GM10266 (cell line): ENCODE results near the gene WWOX.

Experiments
- DNase-seq: peaks from one replicate; pipeline ENCODE4 v3.0.0; 2012; ENCODE audit errors: extremely low spot score
- TF ChIP-seq, protein P1 (sequence below): IDR thresholded peaks from 2 replicates; pipeline ENCODE4 v1.5.1; 2012; ENCODE audit warnings: mild to moderate bottlenecking, low read depth; ENCODE audit not compliant: control insufficient read depth, insufficient read depth; ENCODE audit errors: missing control alignments

Gene WWOX

DNA sequence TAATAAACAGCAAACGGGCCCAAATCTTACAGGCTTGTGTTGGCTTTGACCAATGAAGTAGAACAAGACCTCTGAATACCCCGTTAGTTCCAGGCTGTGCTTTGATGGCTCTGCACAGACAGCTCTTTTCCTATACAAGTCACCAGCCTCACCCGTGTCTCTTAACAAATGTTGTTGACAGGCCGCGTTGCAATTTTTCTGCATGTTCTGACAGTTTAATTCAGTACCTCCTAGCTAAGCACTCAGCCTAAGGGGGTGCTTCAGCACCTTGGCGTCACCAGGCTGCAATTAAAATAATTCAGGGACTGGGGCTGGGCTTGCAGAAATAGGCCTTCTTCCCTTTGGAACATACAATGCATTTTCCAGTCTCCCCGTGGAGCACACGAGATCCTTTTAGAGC, 1001.0 kb downstream of the WWOX start:
- DNase-seq: no peak
- TF ChIP-seq, protein P1, sequence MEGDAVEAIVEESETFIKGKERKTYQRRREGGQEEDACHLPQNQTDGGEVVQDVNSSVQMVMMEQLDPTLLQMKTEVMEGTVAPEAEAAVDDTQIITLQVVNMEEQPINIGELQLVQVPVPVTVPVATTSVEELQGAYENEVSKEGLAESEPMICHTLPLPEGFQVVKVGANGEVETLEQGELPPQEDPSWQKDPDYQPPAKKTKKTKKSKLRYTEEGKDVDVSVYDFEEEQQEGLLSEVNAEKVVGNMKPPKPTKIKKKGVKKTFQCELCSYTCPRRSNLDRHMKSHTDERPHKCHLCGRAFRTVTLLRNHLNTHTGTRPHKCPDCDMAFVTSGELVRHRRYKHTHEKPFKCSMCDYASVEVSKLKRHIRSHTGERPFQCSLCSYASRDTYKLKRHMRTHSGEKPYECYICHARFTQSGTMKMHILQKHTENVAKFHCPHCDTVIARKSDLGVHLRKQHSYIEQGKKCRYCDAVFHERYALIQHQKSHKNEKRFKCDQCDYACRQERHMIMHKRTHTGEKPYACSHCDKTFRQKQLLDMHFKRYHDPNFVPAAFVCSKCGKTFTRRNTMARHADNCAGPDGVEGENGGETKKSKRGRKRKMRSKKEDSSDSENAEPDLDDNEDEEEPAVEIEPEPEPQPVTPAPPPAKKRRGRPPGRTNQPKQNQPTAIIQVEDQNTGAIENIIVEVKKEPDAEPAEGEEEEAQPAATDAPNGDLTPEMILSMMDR: no peak

DNA sequence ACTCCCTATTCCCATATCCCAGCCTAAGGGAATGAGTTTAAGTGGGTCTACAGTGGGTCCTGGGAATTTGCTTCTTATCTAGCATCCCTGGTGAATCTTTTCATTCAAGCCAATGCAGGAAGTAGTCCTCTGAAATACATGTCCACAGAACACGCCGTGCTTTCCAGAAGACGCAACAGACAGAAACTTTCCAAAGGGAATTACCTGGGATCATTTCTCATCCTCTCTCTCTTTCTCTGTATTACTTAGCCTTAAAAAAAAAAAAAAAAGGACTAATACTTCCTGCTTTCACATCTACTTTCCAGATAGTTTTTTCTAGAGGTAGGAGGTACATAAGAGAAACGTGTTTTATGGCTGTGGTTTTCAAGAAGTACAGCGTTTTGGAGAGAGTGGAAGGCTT, 1002.0 kb downstream of the WWOX start:
- DNase-seq: no peak
- TF ChIP-seq, protein P1: no peak

DNA sequence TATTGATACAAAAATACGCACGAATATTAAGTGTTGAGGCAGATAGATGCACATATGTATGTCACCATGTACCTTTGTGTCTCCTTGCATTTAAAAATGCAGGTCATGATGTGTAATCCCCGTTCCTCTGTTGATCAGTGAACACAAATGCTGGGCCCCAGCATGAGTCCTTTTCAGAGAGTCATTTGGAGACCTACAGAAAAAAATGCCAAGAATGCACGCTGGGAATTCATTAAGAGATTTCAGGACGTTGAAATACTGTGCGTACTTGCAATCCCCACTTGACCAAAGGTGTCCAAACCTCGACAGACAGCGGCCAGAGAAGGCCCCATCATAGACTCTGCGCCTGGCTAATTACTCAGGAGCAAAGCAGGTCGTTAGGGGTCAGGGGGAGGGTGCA, 1005.1 kb downstream of the WWOX start:
- TF ChIP-seq, protein P1: no peak

DNA sequence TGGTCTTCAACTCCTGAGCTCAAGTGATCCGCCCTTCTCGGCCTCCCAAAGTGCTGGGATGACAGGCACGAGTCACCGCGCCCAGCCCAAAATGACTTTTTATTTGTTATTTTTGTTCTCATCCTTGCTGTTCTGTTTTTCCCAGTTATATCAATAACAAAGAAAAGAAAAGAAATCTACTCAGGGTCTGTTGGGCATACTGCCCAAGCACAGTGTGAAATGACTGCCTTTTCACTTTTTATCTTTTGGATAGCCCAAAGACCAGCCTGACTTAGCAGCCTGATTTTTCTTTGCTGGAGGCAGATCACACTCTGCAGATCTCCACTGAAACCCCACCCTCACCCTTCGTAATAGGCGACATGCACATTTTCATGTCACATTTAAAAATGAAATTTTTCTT, 1007.8 kb downstream of the WWOX start:
- TF ChIP-seq, protein P1: no peak
- no peak for DNase-seq

More for the DNA sequence above, 1005.1 kb downstream of the WWOX start:
- no peak for DNase-seq

DNA sequence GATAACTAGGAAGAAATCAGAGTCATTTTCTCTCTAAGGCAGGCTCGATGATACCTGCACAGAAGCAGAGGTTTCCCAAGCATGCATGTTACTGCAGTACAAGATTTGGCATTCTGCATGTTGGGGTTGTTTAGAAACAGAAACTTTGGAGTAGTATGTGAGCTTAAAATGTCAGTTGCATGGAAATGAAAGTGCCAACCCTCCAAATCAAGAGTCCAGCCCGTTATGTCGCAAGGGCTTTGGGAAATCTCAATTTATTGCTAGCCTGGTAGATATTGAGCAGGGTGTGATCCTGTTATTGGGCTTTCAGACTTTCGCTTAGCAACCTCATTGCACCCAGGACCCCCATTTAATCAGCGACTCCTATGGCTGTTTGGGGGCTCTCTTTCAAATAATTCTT, 1010.3 kb downstream of the WWOX start:
- DNase-seq: no peak
- TF ChIP-seq, protein P1: no peak

DNA sequence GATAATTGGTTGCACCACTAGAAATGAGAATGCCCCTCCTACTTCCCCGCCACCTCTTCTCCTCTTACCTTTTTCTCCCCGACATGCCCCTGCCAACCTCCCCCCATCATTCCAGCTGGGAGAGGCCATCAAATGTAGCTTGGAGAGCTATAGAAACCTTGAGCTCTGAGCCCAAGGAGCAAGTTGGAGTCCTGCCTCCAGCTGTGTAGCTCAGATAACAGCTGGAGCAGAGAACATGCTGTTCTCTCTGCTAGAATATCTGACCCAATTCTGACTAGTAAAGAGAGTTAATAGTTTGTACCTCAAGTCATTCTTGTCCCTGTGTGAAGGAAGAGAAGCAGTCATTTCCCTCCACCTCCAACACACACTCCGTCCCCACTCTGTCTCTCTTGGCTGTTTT, 1010.8 kb downstream of the WWOX start:
- no peak for DNase-seq
- TF ChIP-seq, protein P1: no peak

DNA sequence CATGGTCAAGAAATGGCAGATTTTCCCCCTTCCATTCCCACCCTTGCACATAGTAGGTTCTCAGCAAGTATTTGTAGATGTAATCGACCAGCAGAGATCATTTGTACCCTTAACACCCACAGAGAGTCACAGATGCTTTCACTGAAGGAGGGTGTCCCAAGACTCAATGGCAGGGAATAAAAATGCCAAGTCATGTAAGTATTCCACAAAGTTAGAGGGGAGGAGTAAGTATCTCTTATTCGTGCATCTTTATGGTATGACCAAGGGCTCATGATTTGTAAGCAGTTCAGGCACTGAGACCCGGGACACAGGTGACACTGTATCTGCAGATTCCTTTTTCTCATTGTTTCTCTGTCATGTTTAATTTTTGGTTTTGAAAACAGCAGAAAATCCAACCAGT, 1011.5 kb downstream of the WWOX start:
- TF ChIP-seq, protein P1: no peak

More for the DNA sequence above, 1011.5 kb downstream of the WWOX start:
- no peak for DNase-seq
